Measurements from ENCODE around the gene ANKRD12. TPM values are rescaled to one million over a fixed set of nuclear protein-coding genes. Genes with fewer than 3 reads are reported as not detected.

The ANKRD12 gene
- polyA plus RNA-seq, 1 experiment, result 10.4 TPM

- H3K27me3 ChIP-seq (ENCODE audit: control insufficient read depth, insufficient read depth, low read length), result no peaks in the 10 kb centered on the region
- CTCF ChIA-PET, result no interaction called here
- H3K9me3 ChIP-seq (ENCODE audit: control insufficient read depth, insufficient read depth, low read length), result no peaks in the 10 kb centered on the region
- POLR2A ChIA-PET, result no interaction called here
- H3K4me3 ChIP-seq (ENCODE audit: low read depth, low read length), result no peak overlapping the region
- no peak for DNase-seq (ENCODE audit: low read depth, low spot score)
- no peak for TF ChIP-seq CTCF (IDR thresholded peaks at IDR 0.05; ENCODE audit: low read depth, low read length)
- no peak overlapping the region for H3K27ac ChIP-seq (ENCODE audit: low read depth, low read length)
Measured at GRCh38 chr18:9177466-9177865, 40.9 kb downstream of the ANKRD12 start.

GRCh38 chr18:9178557-9178956, 42.0 kb downstream of the ANKRD12 start:
- no peak for TF ChIP-seq CTCF (IDR thresholded peaks at IDR 0.05; ENCODE audit: low read depth, low read length)
- H3K9me3 ChIP-seq (ENCODE audit: control insufficient read depth, insufficient read depth, low read length), result no peaks in the 10 kb centered on the region
- no peak for DNase-seq (ENCODE audit: low read depth, low spot score)
- no peak overlapping the region for H3K27ac ChIP-seq (ENCODE audit: low read depth, low read length)
- ChIA-PET CTCF (interaction anchor here (0.5 to 1.0 kb wide), 2 partner anchors 11 to 156 kb away, joined by 3 to 5 read pairs; partner anchors contain the start of gene TWSG1), POLR2A (interaction anchor here (0.6 kb wide), 1 partner anchor 351 kb away, joined by 4 read pairs; no protein-coding TSS in a partner anchor)
- H3K4me3 ChIP-seq (ENCODE audit: low read depth, low read length), result no peak overlapping the region
- H3K27me3 ChIP-seq (ENCODE audit: control insufficient read depth, insufficient read depth, low read length), result no peaks in the 10 kb centered on the region

- Histone ChIP-seq H3K27me3 (ENCODE audit: control insufficient read depth, insufficient read depth, low read length) (no peaks in the 10 kb centered on the region), H3K4me3 (ENCODE audit: low read depth, low read length) (no peak overlapping the region), H3K27ac (ENCODE audit: low read depth, low read length) (no peak overlapping the region), H3K9me3 (ENCODE audit: control insufficient read depth, insufficient read depth, low read length) (no peaks in the 10 kb centered on the region)
- CTCF ChIA-PET, result interaction anchor here (0.7 kb wide), 1 partner anchor 11 kb away, joined by 4 read pairs; no protein-coding TSS in a partner anchor
- POLR2A ChIA-PET, result no interaction called here
- TF ChIP-seq CTCF (IDR thresholded peaks at IDR 0.05; ENCODE audit: low read depth, low read length), result no peak
- DNase-seq (ENCODE audit: low read depth, low spot score), result no peak
Measured at GRCh38 chr18:9181275-9181674, 44.7 kb downstream of the ANKRD12 start.

GRCh38 chr18:9182852-9183399, 46.3 kb downstream of the ANKRD12 start:
- no peak overlapping the region for H3K27ac ChIP-seq (ENCODE audit: low read depth, low read length)
- TF ChIP-seq CTCF (IDR thresholded peaks at IDR 0.05; ENCODE audit: low read depth, low read length), result no peak
- no peaks in the 10 kb centered on the region for H3K27me3 ChIP-seq (ENCODE audit: control insufficient read depth, insufficient read depth, low read length)
- CTCF ChIA-PET, result interaction anchor here (1.1 kb wide), 1 partner anchor 22 kb away, joined by 3 read pairs; no protein-coding TSS in a partner anchor
- H3K4me3 ChIP-seq (ENCODE audit: low read depth, low read length), result no peak overlapping the region
- POLR2A ChIA-PET, result no interaction called here
- no peaks in the 10 kb centered on the region for H3K9me3 ChIP-seq (ENCODE audit: control insufficient read depth, insufficient read depth, low read length)
- no peak for DNase-seq (ENCODE audit: low read depth, low spot score)

- CTCF ChIA-PET, result no interaction called here
- Histone ChIP-seq H3K4me3 (ENCODE audit: low read depth, low read length) (no peak overlapping the region), H3K27ac (ENCODE audit: low read depth, low read length) (no peak overlapping the region), H3K9me3 (ENCODE audit: control insufficient read depth, insufficient read depth, low read length) (no peaks in the 10 kb centered on the region), H3K27me3 (ENCODE audit: control insufficient read depth, insufficient read depth, low read length) (no peaks in the 10 kb centered on the region)
- POLR2A ChIA-PET, result no interaction called here
- no peak for DNase-seq (ENCODE audit: low read depth, low spot score)
- no peak for TF ChIP-seq CTCF (IDR thresholded peaks at IDR 0.05; ENCODE audit: low read depth, low read length)
Measured at GRCh38 chr18:9184998-9185613, 48.5 kb downstream of the ANKRD12 start.
